Right lobe of liver (tissue), 6 donors: ENCODE data around the gene ZP2. TPM values are rescaled to one million over a fixed set of nuclear protein-coding genes. Genes with fewer than 3 reads are reported as not detected.
A peak's percentile ranks its signal among the peaks of the same experiment; 100 is the strongest.
"Not testable (repeated sequence)": the region's sequence is repeated elsewhere in the genome, so short reads cannot be mapped to it uniquely, and the experiment has no call there.

ENCODE experiments used
- ATAC-seq, 4 donors: fragments of 200-7000 bp; cut with Tn5 transposase; one replicate each; pipeline ENCODE4 v1.9.1; 2020; ENCODE audit warnings: mild to moderate bottlenecking in 4 of 4, moderate library complexity in 4 of 4
- DNase-seq, 3 donors: peaks; one replicate each; pipeline ENCODE4 v3.0.0-alpha.2; 2020
- H3K27ac ChIP-seq, 3 donors: fragments of 200-600 bp; one replicate each; pipeline ENCODE4 v1.8.0; 2022
- H3K27me3 ChIP-seq, 2 donors: fragments of 200-600 bp; one replicate each; pipeline ENCODE4 v1.8.0; 2022
- H3K36me3 ChIP-seq, 4 donors: fragments of 200-600 bp; sonication (generic) in 1 of 4; one replicate each; pipeline versions ENCODE4 v1.5.1 to v1.8.0; 2017 to 2022; ENCODE audit warnings: control low read depth in 1 of 4
- H3K4me1 ChIP-seq, 4 donors: fragments of 200-600 bp; sonication (generic) in 1 of 4; one replicate each; pipeline versions ENCODE4 v1.5.1 to v1.8.0; 2017 to 2022; ENCODE audit warnings: control low read depth in 1 of 4
- H3K4me3 ChIP-seq, 3 donors: fragments of 200-600 bp; one replicate each; pipeline ENCODE4 v1.8.0; 2022
- H3K9me3 ChIP-seq, 4 donors: fragments of 200-600 bp; sonication (generic) in 1 of 4; one replicate each; pipeline versions ENCODE4 v1.5.1 to v1.8.0; 2017 to 2022; ENCODE audit warnings: control low read depth in 1 of 4
- CTCF ChIP-seq, 4 donors: fragments of 200-600 bp in 3 of 4; fragments of 450-650 bp in 1 of 4; IDR thresholded peaks; one replicate each; pipeline versions ENCODE4 v1.5.1 to v1.8.0; 2016 to 2022; ENCODE audit warnings: antibody characterized with exemption in 4 of 4, mild to moderate bottlenecking in 2 of 4
- POLR2A ChIP-seq: fragments of 450-650 bp; IDR thresholded peaks from one replicate; pipeline ENCODE4 v1.6.1; 2017; ENCODE audit warnings: antibody characterized with exemption, mild to moderate bottlenecking
- WGBS: methylation state at CpG from one replicate; pipeline ENCODE4 v1.1.6; 2018; ENCODE audit warnings: low coverage, low lambda C conversion rate; ENCODE audit not compliant: insufficient coverage; ENCODE audit errors: missing lambda C conversion rate; 5-methylcytosine and 5-hydroxymethylcytosine counted together
- intact Hi-C, 2 donors: fragments of 100-400 bp; cut with DNase I; formaldehyde crosslinking; loops; one replicate each; pipeline versions ENCODE4 v1.11.2 to v1.14.1; 2022
- total RNA-seq, 6 experiments: library from RNA; depleted of rRNA in 2 of 6; stranded (reverse); fragments of >200 nt in 2 of 6; fragmentation: NEBNext Ultra II Directional in 3 of 6; extraction: Animal tissue kit (Norgen Biotek cat#: 25700) in 3 of 6; gene quantifications; one replicate each; pipeline versions ENCODE4 v1.1.0 to v1.2.4, GENCODE V29; 2016 to 2023
- donor health status: DM: no; HTN: yes; CAD: no.
- donor health status: DM: no; HTN: no; CAD: no.
- donor health status: DM: no; HTN: no; CAD: no.
- donor health status: DM: no; HTN: yes; CAD: no.
- donor health status: DM: no; HTN: yes; CAD: no.

Gene ZP2
- total RNA-seq, 6 experiments from 2014 or later, result not detected

DNA sequence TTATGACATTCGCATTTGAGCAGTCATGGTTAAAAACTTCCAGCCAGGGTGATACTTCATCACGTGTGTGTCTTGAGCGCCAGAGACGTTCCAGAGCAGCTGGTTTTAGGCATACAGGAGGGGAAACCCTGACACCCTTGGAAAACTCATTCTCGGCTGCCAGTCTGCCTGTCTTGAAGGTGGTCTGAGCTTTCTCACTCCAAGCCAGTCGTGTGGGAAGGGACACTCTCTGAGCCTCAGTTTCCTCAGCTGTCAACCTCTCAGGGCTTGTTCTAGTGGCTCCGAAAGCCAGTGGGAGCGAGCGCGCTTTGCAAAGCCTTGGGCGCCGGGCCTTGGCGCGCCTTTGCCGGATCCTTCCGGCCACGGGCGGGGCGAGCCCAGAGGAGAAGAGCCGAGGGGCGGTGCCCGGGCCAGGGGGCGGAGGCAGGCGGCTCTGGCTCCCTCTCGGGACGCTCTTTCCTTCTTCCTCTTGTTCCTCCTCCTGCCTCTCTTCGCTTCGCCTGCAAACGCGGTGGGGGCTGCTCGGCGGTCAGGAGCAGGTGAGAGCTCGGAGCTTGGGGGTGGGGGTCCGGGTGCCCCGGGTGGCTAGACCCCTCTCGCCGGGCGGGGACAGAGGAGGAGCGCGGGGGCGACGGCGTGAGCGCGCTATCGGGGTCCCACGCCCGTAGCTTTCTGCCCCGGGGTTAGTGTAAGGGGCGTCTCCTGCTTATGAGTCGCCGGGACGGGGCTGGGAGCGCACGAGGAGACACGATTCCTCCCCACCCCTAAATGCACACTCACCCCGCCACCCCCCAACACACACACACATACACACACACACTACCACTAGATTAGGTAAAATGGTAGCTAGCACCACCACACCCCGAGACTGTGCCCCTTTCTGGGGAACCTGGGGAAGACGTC is 52.9 kb downstream of the ZP2 start, which contains the start of gene LDAF1:
Gene LDAF1 (plus strand): TSS at position 467 of the 903 bp plus-strand sequence. CDS start 2,509 bp downstream, outside the sequence.
- Histone ChIP-seq H3K9me3 (no peaks in the 10 kb centered on the region), H3K4me3 (peak within 1 kb of the TSS; percentile 55 to 75 (median 65)), H3K27me3 (no peaks in the 10 kb centered on the region), H3K4me1 (peaks cover 0 to 4% (median 0%) of the 10 kb centered on the region in 4 donors), H3K36me3 (no peaks in the 10 kb centered on the region), H3K27ac (no peak within 1 kb of the TSS)
- TF ChIP-seq POLR2A, result no peak
- no peak for TF ChIP-seq CTCF (IDR thresholded peaks at IDR 0.05)
- intact Hi-C loops, result loop anchor here in 1 of 2 donors (10.0 kb wide), 1 partner anchor 396 kb away; no protein-coding TSS in a partner anchor
- 6% methylated on average over 6 of the region's 59 CpGs for WGBS
- ATAC-seq, result peak; percentile 94 to 96 (median 94)
- DNase-seq, result peak; percentile 74 to 86 (median 84)

DNA sequence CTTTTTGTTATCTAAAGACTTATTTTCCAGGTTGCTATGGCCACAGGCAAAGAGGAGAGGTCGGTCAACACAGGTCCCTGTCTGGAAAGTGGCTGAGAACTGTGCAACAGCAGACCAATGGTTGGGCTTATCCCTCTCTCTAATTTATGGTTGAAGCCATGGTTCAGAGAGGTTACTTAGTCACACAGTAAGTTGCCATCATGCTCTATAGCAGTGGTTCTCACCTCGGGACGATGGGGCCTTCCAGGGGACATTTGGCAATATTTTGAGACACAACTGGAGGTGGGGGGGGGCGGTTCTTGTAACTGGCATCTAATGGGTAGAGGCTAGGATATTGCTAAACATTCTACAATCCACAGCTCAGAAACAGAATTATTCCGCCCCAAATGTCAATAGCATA is 53.7 kb downstream of the ZP2 start:
- TF ChIP-seq POLR2A, result no peak
- TF ChIP-seq CTCF (IDR thresholded peaks at IDR 0.05), result no peak
- Histone ChIP-seq H3K9me3 (no peaks in the 10 kb centered on the region), H3K4me3 (no peak overlapping the region), H3K27ac (no peak overlapping the region), H3K36me3 (no peaks in the 10 kb centered on the region), H3K27me3 (no peaks in the 10 kb centered on the region), H3K4me1 (peaks cover 0 to 4% (median 0%) of the 10 kb centered on the region in 4 donors)
- intact Hi-C loops, result loop anchor here in 1 of 2 donors (10.0 kb wide), 1 partner anchor 397 kb away; no protein-coding TSS in a partner anchor
- no peak for DNase-seq
- ATAC-seq, result no peak
- WGBS, result 56% methylated on average over 5 of the region's 5 CpGs

- H3K9me3 ChIP-seq, result no peaks in the 10 kb centered on the region
- ATAC-seq (peak; percentile 74 to 78 (median 74)), DNase-seq (peak in 1 of 3 donors; percentile 46)
- no peak overlapping the region for H3K27ac ChIP-seq
- no peak overlapping the region for H3K4me3 ChIP-seq
- 44% methylated on average over 5 of the region's 6 CpGs for WGBS
- no peak for TF ChIP-seq POLR2A
- peak; percentile 60 to 63 (median 60) for TF ChIP-seq CTCF (IDR thresholded peaks at IDR 0.05)
- no peaks in the 10 kb centered on the region for H3K27me3 ChIP-seq
- no peaks in the 10 kb centered on the region for H3K36me3 ChIP-seq
- peaks cover 0 to 4% (median 0%) of the 10 kb centered on the region in 4 donors for H3K4me1 ChIP-seq
- intact Hi-C loops, result loop anchor here in 1 of 2 donors (10.0 kb wide), 1 partner anchor 398 kb away; no protein-coding TSS in a partner anchor
Measured at GRCh38 chr16:21156767-21157467, 54.5 kb downstream of the ZP2 start.

DNA sequence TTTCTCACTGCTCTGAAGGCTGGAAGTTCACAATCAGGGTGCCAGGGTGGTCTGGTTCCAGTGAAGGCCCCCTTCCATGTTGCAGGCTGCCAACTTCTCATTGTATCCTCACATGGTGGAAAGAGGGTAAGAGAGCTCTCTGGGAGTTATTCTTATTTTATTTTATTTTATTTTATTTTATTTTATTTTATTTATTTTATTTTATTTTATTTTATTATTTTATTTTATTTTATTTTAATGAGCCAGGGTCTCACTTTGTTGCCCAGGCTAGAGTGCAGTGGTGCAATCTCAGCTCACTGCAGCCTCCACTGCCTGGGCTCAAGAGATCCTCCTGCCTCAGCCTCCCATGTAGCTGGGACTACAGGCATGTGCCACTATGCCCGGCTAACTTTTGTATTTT is 55.4 kb downstream of the ZP2 start:
- not testable (repeated sequence) for ATAC-seq, H3K27me3 ChIP-seq, H3K4me1 ChIP-seq, H3K27ac ChIP-seq, H3K4me3 ChIP-seq, H3K9me3 ChIP-seq, H3K36me3 ChIP-seq, DNase-seq
- WGBS, result 30% methylated on average over 1 of the region's 1 CpG
- intact Hi-C loops, result loop anchor here in 1 of 2 donors (10.0 kb wide), 1 partner anchor 399 kb away; no protein-coding TSS in a partner anchor

DNA sequence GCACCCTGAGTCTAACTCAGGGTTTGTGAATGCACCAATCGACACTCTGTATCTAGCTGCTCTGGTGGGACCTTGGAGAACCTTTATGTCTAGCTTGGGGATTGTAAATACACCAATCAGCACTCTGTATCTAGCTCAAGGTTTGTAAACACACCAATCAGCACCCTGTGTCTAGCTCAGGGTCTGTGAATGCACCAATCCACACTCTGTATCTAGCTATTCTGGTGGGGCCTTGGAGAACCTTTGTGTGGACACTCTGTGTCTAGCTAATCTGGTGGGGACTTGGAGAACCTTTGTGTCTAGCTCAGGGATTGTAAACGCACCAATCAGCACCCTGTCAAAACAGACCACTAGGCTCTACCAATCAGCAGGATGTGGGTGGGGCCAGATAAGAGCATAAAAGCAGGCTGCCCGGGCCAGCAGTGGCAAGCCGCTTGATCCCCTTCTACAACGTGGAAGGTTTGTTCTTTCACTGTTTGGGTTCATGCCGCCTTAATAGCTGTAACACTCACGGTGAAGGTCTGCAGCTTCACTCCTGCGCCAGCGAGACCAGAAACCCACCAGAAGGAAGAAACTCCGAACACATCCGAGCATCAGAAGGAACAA is 58.1 kb downstream of the ZP2 start:
- DNase-seq, ATAC-seq, H3K27ac ChIP-seq, H3K36me3 ChIP-seq, H3K4me3 ChIP-seq, H3K9me3 ChIP-seq, H3K4me1 ChIP-seq, H3K27me3 ChIP-seq: not testable (repeated sequence)
- 81% methylated on average over 7 of the region's 11 CpGs for WGBS
- intact Hi-C loops, result loop anchor here in 1 of 2 donors (10.0 kb wide), 1 partner anchor 402 kb away; no protein-coding TSS in a partner anchor

- not testable (repeated sequence) for H3K4me1 ChIP-seq, H3K36me3 ChIP-seq, ATAC-seq, H3K27me3 ChIP-seq, H3K4me3 ChIP-seq, DNase-seq, H3K27ac ChIP-seq, H3K9me3 ChIP-seq
- 69% methylated on average over 5 of the region's 51 CpGs for WGBS
- intact Hi-C loops, result loop anchor here in 1 of 2 donors (10.0 kb wide), 1 partner anchor 402 kb away; no protein-coding TSS in a partner anchor
Measured at GRCh38 chr16:21152160-21153030, 59.0 kb downstream of the ZP2 start.
